Thyroid gland (tissue), 4 donors: ENCODE measurements around the gene ERMARD. TPM values are rescaled to one million over a fixed set of nuclear protein-coding genes. Genes with fewer than 3 reads are reported as not detected.

Source experiments
- DNase-seq, 2 donors: peaks; one replicate each; pipeline ENCODE4 v3.0.0-alpha.2; 2019
- H3K27ac ChIP-seq, 3 donors: fragments of 200-600 bp; sonication (generic); 1 replicate in 2 of 3; 2 replicates in 1 of 3; pipeline ENCODE4 v1.5.1; 2016 to 2019; ENCODE audit warnings: mild to moderate bottlenecking in 1 of 3, moderate library complexity in 1 of 3
- H3K27me3 ChIP-seq: fragments of 200-600 bp; sonication (generic); one replicate; pipeline ENCODE4 v1.5.1; 2019
- H3K36me3 ChIP-seq, 2 donors: fragments of 200-600 bp; sonication (generic); one replicate each; pipeline ENCODE4 v1.5.1; 2016 to 2019
- H3K4me1 ChIP-seq, 2 donors: fragments of 200-600 bp; sonication (generic); one replicate each; pipeline ENCODE4 v1.5.1; 2017 to 2019
- H3K4me3 ChIP-seq, 3 donors: fragments of 200-600 bp; sonication (generic); replicated peaks in 1 of 3; 1 replicate in 2 of 3; 2 replicates in 1 of 3; pipeline ENCODE4 v1.5.1; 2016; ENCODE audit warnings: mild to moderate bottlenecking in 1 of 3
- H3K9me3 ChIP-seq: fragments of 200-600 bp; sonication (generic); one replicate; pipeline ENCODE4 v1.5.1; 2017
- CTCF ChIP-seq, 6 experiments: fragments of 200-600 bp in 3 of 6; fragments of 450-650 bp in 3 of 6; sonication (generic) in 3 of 6; IDR thresholded peaks; one replicate each; pipeline ENCODE4 v1.5.1; 2016 to 2019; ENCODE audit warnings: antibody characterized with exemption in 6 of 6, mild to moderate bottlenecking in 2 of 6, inconsistent platforms in 1 of 6, moderate library complexity in 1 of 6
- POLR2A ChIP-seq, 2 donors: fragments of 450-650 bp; IDR thresholded peaks; one replicate each; pipeline ENCODE4 v1.6.1; 2017; ENCODE audit warnings: antibody characterized with exemption in 2 of 2, mild to moderate bottlenecking in 2 of 2, moderate library complexity in 1 of 2
- WGBS, 2 donors: methylation state at CpG; one replicate each; pipeline ENCODE4 v1.1.5; 2017; 5-methylcytosine and 5-hydroxymethylcytosine counted together
- intact Hi-C: fragments of 100-400 bp; cut with DNase I; formaldehyde crosslinking; loops from one replicate; pipeline ENCODE4 v1.15.1; 2023
- total RNA-seq, 4 donors: library from RNA; depleted of rRNA; stranded (reverse); fragments of >200 nt; gene quantifications; one replicate each; pipeline ENCODE4 v1.2.3, GENCODE V29; 2016

ERMARD gene
- total RNA-seq, 4 donors from 2014 or later: 29.4 to 49.8 (median 32.0) TPM

- WGBS, 2 donors: 90 to 91% methylated on average over 3 of the region's 3 CpGs
- no peak overlapping the region for H3K27ac ChIP-seq
- H3K9me3 ChIP-seq: no peaks in the 10 kb centered on the region
- H3K4me3 ChIP-seq: no peak overlapping the region
- intact Hi-C loops: no loop called here
- TF ChIP-seq CTCF (IDR thresholded peaks at IDR 0.05) (peak in 1 of 6 experiments; percentile 10), POLR2A (IDR thresholded peaks at IDR 0.05) (no peak)
- H3K4me1 ChIP-seq: peaks cover 12 to 16% of the 10 kb centered on the region in 2 donors
- H3K27me3 ChIP-seq: no peaks in the 10 kb centered on the region
- DNase-seq: no peak
- peaks cover 8 to 14% of the 10 kb centered on the region in 2 donors for H3K36me3 ChIP-seq
Measured at GRCh38 chr6:169720207-169720855, 31.1 kb upstream of the ERMARD start.

DNA sequence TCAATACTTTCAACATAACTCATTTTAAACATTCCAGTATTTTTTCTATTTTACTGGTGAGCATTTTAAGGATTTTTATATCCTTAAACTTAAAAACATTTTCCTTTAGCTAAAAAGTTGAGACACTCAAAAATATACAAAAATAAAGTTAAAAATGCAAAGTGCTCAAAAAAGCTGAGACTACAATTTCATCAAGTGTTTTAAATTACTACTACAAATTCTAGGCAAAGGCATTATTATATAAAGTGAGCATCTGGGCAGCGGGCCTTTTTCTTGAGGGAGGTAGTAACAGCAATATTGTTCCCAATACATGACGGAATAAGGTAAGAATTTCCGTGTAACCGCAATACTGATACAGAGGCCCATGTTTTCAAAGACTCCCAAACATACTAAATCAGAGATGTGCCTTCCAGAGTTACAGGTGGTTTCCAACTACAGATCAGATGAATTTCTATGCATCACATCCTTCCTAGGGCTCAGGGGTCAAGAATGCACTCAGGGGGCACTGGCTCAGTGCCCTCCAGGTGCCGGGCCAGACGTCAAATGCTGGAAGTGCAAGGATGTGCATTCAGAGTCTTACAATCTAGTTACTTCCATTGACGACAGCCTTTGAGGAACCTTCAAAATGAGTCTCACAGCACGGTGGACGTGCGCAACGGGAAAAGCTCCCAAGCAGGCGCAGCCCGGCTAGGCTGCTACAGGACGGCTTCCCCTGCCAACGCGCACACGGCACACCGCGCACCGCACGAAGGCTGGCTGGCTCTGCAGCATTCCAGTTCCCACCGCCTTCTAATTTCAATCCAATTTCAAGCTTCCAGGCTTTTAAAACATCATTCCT, 28.8 kb upstream of the ERMARD start:
- peaks cover 12 to 16% of the 10 kb centered on the region in 2 donors for H3K4me1 ChIP-seq
- peak; percentile 50 to 54 for DNase-seq

DNA sequence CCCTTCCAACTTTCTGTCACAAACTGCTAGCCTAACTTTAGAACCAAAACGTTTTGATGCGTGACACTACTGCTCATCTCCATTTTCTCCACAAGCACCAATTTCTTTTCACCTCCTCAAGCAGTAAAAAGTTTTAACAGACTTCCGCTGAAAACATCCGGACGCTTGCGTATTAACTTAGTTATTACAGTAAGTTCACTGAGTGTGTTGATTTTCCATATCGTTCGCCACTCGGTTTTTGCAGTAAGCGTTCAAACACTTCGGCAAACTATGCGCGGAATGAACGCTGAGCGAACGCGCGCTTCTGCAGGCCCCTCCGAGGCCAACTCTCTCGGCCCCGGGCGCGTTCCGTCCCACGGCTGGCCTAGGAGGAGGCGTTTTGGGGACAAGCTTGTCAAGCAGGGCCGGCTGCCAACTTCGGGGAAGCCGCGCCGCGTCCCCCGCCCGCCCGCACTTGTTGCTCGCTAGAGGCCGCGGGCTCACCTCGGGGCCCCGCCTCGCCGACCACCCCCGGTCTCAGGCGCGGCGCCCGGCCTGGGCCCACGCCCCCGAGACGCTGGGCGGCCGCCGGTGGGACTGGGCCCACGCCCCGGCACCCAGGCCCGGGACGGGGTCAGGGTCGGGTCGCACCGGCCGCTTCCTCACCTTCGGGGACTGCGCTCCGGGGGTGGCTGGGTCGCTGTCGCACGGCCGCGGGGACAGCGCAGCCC, 28.1 kb upstream of the ERMARD start:
- intact Hi-C loops: no loop called here
- WGBS, 2 donors: 1% methylated on average over 26 to 42 of the region's 70 CpGs
- Histone ChIP-seq H3K9me3 (no peaks in the 10 kb centered on the region), H3K27me3 (no peaks in the 10 kb centered on the region), H3K4me1 (peaks cover 12 to 16% of the 10 kb centered on the region in 2 donors), H3K36me3 (no peaks in the 10 kb centered on the region), H3K4me3 (peak overlapping the region; percentile 47 to 73 (median 57)), H3K27ac (peak overlapping the region; percentile 67 to 94 (median 76))
- DNase-seq: peak; percentile 87 to 88
- TF ChIP-seq POLR2A (IDR thresholded peaks at IDR 0.05) (peak in 1 of 2 donors; percentile 50), CTCF (IDR thresholded peaks at IDR 0.05) (no peak)

More for the DNA sequence above, 28.8 kb upstream of the ERMARD start:
- H3K9me3 ChIP-seq: no peaks in the 10 kb centered on the region
- no peaks in the 10 kb centered on the region for H3K27me3 ChIP-seq
- 7 to 8% methylated on average over 18 to 22 of the region's 22 CpGs for WGBS, 2 donors
- peak overlapping the region; percentile 47 to 73 (median 57) for H3K4me3 ChIP-seq
- H3K27ac ChIP-seq: peak overlapping the region; percentile 67 to 94 (median 76)
- no peaks in the 10 kb centered on the region for H3K36me3 ChIP-seq
- TF ChIP-seq CTCF (IDR thresholded peaks at IDR 0.05) (no peak), POLR2A (IDR thresholded peaks at IDR 0.05) (no peak)
- intact Hi-C loops: no loop called here

DNA sequence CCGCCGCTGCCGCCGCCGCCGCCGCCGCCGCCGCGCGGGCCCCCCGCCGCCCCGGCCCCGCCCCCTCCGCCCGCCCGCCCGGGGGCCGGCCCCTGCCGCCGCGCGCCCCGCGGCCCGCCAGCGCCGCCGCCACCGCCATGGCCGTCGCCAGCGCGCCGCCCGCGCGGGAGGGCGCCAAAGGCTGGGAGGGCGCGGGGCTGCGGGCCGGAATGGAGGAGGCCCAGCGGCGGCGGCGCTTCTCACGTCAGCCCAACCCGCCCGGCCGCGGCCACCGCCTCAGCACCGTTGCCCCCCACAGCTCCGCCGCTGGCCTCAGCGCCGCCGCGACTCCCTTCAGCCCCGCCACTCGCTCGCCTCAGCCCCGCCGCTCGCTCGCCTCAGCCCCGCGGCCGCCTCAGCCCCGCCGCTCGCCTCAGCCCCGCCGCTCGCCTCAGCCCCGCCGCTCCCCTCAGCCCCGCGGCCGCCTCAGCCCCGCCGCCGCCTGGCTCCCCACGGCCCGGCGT, 27.4 kb upstream of the ERMARD start:
- Histone ChIP-seq H3K27ac (peak overlapping the region in 1 of 3 donors; percentile 97), H3K4me1 (peaks cover 12 to 16% of the 10 kb centered on the region in 2 donors), H3K4me3 (peak overlapping the region in 1 of 3 donors; percentile 78), H3K27me3 (no peaks in the 10 kb centered on the region), H3K9me3 (no peaks in the 10 kb centered on the region), H3K36me3 (no peaks in the 10 kb centered on the region)
- 1% methylated on average over 23 of the region's 89 CpGs; no CpG with 5 or more reads in 1 of the 2 donors for WGBS, 2 donors
- intact Hi-C loops: no loop called here
- DNase-seq: peak; percentile 34 to 37
- TF ChIP-seq POLR2A (IDR thresholded peaks at IDR 0.05): peak in 1 of 2 donors; percentile 30
- no peak for TF ChIP-seq CTCF (IDR thresholded peaks at IDR 0.05)
